GF-D8 (cell line): Measurements from ENCODE around the gene PKIB.
"Not testable (repeated sequence)": the region's sequence is repeated elsewhere in the genome, so short reads cannot be mapped to it uniquely, and the experiment has no call there.

ENCODE experiments used
- DNase-seq: peaks from one replicate; lab custom pipeline; 2025; lab: John Stamatoyannopoulos, UW

The PKIB gene

GRCh38 chr6:122746688-122747087 lies 136.5 kb downstream of the PKIB start:
- no peak for DNase-seq

DNA sequence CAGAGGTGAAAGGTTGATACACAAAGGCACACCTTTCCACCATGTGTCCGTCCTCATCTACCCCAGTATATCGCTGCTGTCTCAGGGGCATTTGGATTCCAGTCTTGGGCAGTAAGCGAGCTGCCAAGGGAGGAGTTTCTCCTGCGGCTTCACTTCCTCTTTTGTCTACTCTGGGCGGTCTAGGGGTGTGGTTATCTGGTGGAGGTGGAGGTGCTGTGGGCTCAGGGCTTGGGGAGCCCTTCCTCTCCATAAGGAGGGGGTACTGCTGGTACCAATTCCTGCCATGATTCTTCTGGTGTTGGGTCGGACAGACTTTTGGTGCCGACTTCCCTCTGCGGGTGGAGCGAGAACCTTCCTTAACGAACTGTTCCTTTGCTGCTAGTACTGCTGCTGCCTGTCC lies 137.4 kb downstream of the PKIB start:
- no peak for DNase-seq

- not testable (repeated sequence) for DNase-seq
These were observed 138.7 kb downstream of the PKIB start for GRCh38 chr6:122748945-122749344.

DNA sequence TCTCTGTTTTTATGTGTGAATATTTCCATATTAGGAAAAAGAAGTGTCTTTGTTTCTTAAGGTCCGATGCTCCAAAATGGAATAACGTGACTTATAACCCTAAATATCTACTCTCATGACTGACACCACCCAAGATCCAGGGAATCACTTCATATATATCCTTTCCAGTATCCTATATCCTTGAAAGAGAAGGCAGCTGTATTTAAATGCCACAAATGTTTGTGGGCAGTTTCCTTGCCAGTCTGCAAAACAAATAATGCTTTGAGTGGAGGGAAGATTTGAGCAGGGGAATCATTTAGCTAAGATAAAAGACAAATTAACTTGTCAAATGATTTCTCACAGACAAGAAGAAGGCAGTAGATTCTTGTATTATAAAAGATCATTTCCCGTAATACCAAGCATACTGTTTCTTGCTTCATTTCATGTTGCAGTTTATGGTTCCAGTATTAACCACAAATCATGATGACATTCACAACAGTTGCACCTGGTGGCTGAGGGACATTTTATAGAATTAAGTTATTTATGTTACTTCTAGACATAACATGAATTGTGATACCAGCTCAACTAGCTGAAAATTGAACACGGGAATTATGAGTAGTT lies 139.3 kb downstream of the PKIB start:
- DNase-seq: no peak

- no peak for DNase-seq
These were observed 141.1 kb downstream of the PKIB start for GRCh38 chr6:122751326-122751725.

DNA sequence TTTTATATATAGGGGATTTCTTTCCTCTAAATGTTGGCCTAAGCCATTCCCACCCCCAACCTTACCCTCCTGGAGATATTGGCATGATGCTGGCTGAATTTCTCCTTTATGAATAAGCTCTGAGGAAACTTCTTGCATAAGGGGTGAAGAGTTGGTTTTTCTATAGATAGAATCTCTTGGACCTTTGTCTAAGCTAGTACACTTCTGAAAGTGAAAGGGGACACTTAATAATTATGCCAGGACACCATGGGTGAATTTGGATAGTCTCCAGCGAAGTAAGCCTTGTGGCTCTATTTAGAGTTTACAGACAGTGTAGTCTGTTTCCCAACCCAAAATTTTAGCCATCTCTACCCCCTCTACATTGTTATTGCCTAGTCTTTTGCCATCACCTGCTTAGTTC lies 142.3 kb downstream of the PKIB start:
- no peak for DNase-seq

GRCh38 chr6:122753000-122753687 lies 142.9 kb downstream of the PKIB start:
- DNase-seq: no peak

GRCh38 chr6:122753688-122754056 lies 143.5 kb downstream of the PKIB start:
- no peak for DNase-seq

- no peak for DNase-seq
These were observed 144.1 kb downstream of the PKIB start for GRCh38 chr6:122754191-122754731.

DNA sequence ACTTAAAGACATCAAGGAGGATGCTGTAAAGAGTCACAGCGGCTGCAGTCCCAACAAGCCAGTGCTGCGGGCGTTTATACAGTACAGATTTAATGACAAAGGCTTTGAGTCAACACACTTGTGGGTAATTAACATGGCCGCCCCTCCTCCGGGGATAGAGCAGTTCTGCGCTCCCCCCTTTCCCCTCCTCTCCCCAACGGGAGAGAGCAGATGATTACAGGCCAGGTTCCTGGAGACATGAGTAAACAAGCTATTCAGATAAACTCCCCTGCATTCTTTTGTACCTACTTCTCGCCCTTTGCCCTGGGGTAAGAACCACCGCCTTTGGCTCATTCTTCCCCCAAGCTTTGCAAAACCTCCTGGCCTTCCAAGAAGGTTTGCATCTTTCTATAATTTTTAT lies 145.7 kb downstream of the PKIB start:
- no peak for DNase-seq

DNA sequence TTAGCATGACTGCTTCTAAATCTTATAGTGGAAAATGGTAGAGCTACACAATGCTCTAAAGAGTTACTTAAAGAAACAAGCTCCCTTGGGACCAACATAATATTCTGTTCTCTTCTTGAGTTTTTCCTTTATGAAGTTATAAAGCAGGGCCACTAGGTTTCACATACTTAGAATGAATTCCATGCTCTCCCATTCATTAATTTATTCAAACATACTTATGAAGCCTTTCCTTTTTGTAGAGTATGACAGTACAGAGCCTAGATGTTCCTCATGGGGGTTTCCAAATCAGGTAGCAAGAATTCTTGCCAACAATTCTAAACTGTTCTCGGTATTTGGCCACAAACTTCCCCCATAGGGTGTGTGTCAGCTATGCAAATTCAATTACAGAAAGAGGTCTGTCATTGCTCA lies 148.7 kb downstream of the PKIB start:
- DNase-seq: no peak

GRCh38 chr6:122760330-122760729 lies 150.1 kb downstream of the PKIB start:
- DNase-seq: no peak

- no peak for DNase-seq
These were observed 156.1 kb downstream of the PKIB start for GRCh38 chr6:122766256-122766655.

DNA sequence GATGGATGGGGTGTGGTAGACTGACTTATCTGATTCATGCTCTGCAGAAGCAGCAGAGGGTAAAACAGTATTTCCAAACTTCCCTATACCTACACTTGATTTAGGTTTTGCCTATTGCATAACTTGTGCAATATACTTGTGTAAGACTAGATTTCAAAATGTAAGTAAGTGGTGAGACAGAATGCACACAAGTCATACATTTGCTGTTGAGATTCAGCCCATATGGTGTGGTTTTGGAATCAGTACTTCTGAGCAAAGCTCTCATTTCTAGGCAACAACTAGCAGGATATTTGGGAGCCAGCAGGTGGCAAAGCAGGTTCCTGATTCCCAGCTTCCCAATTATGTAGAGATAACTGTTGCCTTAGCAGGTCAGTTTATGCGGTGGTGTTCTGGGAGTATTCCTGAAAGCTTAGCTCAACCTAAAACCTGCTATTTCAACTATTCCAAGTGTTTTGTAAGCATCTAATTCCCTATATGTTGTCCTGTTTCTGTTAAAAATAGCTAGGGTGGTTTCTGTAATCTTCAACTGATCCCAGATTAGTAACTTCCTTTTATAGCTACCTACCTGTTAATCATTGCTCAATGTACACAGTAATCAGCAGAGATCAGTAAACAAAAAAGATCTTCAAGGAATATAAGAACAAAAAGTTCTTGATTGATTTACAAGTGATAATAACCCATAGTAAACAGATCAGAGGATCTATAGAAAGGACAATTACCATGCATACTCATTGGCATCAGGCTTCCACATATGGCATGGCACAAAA lies 160.8 kb downstream of the PKIB start:
- DNase-seq: peak; percentile 45

DNA sequence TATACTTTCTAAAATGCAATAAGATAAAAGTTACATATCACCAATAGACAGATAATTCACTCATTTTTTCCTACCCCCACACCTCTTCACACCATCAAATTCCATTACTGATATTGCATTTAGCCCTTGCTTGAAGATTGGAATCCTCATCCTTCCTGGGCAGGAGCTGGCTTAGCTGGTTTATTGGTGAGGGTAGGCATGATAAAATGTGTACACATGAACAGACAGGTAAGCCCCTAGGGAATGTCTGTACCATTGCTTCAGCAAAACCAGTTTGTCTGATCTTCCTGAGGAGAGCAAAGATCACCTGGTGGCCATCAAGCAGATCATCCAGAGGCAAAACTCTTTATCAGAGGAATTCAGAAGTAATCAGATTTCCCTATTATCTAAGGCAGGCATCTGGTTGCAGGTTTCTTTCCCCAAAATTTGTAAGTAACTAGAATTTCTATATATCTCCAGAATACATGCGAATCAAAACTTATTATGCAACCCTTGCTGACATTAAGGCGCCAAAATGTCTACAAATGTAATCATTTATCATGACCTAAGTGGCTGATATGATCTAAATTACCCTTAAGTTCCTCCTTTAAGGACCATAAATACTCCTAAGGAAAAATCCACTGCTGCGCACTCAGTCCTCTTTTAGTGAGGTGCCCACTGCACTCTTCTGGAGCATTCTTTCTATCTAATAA lies 162.7 kb downstream of the PKIB start:
- DNase-seq: no peak
